Measurements from ENCODE around the gene ZNF138. TPM values are rescaled to one million over a fixed set of nuclear protein-coding genes. Genes with fewer than 3 reads are reported as not detected.

Gene ZNF138
- total RNA-seq, 1 donor from 2014 or later = 4.6 TPM

DNA sequence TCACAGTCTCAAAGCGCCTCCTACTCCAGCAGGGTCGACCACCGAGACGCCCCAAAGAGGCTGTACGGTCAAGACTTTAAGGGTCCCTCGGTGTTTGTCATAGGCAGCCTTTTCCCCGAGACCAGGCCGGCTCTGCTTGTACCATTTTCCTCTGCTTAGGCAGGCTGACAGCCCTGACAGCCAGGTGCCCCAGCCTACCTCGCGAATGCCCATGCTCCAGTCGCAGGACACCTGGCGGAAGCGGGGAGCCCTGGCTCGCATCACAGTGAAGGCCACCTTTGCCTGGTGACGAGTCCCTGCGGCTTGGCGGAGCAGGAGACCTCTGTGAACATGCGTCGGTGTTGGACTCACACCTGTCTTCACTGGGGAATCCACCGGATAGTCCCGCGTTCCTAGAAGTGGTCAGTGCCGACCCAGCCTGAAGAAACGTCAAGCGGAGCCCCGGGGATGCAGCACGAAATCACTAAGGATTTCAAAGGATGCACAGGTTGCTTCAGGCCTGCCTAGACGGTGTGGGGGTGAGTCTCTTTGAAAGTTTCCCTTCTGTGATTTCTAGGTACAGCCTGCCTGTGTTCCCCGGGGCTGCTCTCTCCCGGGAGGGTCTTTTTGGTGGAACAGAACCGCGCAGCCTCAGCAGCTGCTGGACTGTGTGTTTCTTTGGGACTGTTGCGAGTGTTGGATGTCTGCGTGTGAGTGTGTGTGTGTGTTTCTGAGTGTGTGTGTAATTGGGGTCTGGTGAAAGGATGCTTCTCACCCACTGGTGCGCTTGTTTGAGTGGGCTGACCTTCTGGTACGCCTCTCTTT is 78.3 kb downstream of the ZNF138 start:
- ATAC-seq = no peak
- intact Hi-C loops (cut with DNase I) = no loop called here
- DNase-seq (ENCODE audit: missing footprints) = no peak

DNA sequence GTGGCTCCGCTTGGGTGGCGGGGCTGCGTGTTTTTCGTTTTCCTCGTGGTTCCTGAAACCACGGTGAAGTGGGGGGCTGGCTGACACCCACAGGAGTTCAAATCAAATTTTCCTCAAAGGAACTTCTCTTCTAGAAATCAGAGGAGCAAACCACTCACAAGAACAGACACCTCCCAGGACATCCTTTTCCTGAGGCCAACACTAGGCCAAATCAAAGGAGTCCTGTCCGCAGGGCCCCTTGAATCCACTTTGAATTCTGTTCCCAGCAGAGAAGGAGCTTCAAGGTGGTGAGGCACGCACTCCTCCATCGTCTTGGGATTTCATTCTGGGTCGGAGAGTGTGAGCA is 78.9 kb downstream of the ZNF138 start:
- intact Hi-C loops (cut with DNase I) = no loop called here
- DNase-seq (ENCODE audit: missing footprints) (no peak), ATAC-seq (no peak)

DNA sequence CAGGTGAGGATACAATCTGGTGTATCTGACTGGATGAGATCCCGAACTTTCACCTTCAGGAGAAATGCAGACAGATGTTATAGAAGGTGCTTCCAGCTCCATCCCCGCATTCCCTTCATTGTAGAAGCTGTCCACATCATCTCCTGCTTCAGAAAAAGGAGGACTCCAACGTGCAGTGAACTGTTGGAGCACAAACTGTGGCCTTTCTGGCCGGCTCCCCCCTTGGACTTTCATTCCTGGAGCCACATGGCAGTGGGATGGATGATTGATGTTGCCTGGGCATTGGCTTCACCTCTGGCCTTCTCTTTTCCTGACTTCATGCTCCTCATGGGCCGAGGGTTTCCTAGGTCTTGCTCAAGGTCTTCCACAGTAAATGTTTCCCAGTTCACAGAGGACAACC is 79.3 kb downstream of the ZNF138 start:
- ATAC-seq (no peak), DNase-seq (ENCODE audit: missing footprints) (no peak)
- intact Hi-C loops (cut with DNase I) = no loop called here

DNA sequence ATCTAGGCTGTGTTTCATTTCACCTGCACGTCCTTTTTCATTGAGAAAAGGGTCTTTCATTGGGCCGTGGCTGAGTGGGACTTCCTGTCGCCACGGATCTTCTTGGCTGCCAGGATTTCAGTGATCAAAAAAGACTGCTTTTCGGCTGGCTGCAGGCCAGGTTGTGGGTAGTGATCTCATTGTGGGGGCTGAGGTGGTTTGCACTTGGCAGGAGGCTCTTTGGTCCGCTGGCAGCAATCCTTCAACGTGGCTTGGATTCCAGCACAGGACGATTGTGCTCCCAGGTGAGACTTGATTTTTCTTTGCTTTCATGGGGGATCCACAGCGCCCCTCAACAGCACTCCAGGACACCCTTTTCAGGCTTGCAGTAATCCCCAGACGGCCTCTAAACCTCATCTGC is 79.9 kb downstream of the ZNF138 start:
- ATAC-seq (no peak), DNase-seq (ENCODE audit: missing footprints) (no peak)
- intact Hi-C loops (cut with DNase I) = no loop called here

DNA sequence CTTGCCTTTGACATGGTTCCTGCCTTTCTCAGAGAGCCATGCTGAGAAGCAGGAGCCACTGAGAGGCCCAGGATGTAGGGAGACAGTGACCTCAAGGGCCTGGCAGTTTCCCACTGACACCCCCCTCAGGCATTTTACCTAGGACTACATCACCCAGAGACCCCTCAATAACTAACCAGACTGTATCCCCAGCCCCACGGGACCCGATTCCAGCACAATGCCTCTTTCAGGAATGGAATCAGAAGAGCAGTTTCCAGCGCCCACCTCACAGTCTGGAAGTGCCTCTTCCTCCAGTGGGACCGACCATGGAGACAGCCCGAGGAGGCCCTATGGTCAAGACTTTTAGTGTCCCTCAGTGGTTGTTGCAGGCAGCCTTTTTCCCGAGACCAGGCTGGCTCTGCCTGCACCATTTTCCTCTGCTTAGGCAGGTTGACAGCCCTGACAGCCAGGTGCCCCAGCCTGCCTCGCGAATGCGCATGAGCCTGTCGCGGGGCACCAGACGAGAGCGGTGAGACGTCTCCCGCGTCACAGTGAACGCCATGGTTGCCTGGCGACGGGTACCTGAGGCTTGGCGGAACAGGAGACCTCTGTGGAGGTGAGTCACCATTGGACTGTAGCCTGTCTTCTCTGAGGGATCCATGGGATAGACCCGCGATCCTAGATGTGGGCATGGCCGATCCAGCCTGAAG is 80.5 kb downstream of the ZNF138 start:
- DNase-seq (ENCODE audit: missing footprints) = no peak
- ATAC-seq = no peak

DNA sequence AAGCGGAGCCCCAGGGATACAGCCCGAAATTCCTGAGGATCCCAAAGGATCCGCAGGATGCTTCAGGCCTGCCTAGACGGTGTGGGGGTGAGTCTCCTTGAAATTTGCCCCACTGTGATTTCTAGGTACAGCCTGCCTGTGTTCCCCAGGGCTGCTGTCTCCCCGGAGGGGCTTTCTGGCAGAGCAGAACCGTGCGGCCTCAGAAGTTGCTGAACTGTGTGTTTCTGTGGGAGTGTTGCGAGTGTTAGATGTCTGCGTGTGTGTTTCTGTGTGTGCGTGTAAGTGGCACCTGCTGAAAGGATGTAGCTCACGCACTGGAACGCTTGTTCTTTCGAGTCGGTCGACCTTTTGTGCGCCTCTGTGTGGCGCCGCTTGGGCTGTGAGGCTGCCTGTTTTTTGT is 81.0 kb downstream of the ZNF138 start:
- DNase-seq (ENCODE audit: missing footprints) = no peak
- intact Hi-C loops (cut with DNase I) = no loop called here
- ATAC-seq = no peak

More for the DNA sequence above, 80.5 kb downstream of the ZNF138 start:
- intact Hi-C loops (cut with DNase I) = no loop called here

DNA sequence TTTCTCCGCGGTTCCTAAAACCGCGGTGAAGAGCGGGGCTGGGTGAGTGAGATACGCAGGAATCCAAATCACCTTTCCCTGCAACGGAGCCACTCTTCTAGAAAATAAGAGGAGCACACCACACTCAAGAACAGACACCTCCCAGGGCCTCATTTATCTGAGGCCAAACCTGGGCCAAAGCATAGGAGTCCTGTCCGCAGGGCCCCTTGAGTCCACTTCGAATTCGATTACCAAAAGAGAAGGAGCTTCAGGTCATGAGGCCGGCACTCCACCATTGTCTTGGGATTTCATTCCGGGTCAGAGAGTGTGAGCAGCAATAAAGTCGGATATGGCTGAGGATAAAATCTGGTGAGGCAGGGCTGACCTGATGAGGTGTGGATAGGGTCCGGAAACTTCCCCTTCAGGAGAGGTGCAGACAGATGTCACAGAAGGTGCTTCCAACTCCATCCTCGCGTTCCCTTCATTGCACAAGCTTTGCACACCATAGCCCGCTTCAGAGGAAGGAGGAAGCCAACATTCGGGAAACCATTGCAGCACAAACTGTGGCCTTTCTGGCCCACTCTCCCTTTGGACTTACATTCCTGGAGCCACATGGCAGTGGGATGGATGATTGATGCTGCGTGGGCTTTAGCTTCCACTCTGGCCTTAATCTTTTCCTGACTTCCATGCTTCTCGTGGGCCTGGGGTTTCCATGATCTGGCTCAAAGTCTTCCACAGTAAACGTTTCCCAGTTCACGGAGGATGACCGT is 81.6 kb downstream of the ZNF138 start:
- DNase-seq (ENCODE audit: missing footprints) (no peak), ATAC-seq (no peak)
- intact Hi-C loops (cut with DNase I) = no loop called here

DNA sequence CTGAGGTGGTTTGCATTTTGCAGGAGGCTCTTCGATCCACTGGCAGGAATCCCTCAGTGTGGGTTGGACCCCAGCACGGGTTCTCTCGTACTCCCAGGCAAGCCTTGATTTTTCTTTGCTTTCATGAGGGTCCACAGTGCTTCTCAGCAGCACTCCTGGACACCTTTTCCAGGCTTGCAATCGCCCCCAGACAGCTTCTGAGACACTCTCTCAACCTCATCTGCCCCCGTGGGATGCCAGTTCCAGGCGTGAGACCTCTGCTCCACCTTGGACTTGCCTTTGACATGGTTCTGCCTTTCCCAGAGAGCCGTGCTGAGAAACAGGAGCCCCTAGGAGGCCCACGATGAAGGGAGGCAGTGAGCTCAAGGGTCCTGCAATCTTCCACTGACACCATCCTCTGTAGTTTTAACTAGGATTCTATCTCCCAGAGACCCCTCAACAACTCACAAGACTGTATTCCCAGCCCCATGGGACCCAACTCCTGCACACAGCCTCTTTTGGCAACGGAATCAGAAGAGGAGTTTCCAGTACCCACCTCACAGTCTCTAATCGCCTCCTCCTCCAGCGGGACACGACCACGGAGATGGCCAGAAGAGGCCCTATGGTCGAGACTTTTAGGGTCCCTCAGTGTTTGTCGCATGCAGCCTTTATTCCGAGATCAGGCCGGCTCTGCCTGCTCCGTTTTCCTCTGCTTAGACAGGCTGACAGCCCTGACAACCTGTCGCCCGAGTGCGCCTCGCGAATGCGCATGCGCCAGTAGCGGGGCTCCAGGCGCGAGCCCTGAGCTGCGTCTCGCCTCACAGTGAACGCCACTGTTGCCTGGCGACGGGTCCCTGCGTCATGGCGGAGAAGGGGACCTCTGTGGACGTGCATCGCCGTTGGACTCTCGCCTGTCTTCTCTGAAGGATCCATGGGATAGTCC is 82.8 kb downstream of the ZNF138 start:
- DNase-seq (ENCODE audit: missing footprints) (no peak), ATAC-seq (peak; percentile 72)
- intact Hi-C loops (cut with DNase I) = no loop called here

DNA sequence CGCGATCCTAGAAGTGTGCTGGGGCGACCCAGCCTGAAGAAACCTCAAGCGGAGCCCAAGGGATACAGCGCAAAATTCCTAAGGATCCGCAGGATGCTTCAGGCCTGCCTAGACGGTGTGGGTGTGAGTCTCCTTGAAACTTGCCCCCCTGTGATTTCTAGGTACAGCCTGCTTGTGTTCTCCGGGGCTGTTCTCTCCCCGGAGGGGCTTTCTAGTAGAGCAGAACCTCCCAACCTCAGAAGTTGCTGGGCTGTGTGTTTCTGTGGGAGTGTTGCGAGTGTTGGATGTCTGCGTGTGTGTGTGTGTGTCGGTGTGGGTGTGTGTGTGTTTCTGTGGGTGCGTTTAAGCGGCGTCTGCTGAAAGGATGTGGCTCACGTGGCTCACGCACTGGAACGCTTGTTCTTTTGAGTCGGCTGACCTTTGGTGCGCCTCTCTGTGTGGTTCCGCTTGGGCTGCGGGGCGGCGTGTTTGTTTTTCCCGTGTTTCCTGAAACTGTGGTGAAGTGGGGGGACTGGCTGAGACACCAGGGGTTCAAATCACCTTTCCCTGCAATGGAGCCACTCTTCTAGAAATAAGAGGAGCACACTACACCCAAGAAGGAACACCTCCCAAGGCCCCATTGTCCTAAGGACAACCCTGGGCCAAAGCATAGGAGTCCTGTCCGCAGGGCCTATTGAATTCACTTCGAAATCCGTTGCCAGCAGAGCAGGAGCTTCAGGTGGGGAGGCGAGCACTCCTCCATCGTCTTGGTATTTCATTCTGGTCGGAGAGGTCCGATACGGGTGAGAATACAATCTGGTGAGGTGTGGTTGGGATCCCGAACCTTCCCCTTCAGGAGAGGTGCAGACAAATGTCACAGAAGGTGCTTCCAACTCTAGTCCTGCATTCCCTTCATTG is 83.7 kb downstream of the ZNF138 start:
- no peak for ATAC-seq
- no peak for DNase-seq (ENCODE audit: missing footprints)
- intact Hi-C loops (cut with DNase I) = no loop called here

DNA sequence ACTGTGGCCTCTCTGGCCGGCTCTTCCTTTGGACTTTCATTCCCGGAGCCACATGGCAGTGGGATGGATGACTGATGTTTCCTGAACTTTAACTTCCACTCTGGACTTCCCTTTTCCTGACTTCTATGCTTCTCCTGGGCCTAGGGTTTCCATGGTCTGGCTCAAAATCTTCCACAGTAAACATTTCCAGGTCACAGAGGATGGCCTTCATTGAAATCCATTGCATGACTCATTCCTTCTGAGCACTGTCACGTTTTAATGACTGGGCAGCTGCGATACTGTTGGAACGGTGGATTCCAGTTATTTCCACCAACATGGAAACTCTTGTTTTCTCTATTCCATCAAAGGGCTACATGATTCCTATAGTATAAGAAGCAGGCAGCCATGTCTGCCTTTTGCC is 84.5 kb downstream of the ZNF138 start:
- ATAC-seq (no peak), DNase-seq (ENCODE audit: missing footprints) (no peak)
- intact Hi-C loops (cut with DNase I) = no loop called here

DNA sequence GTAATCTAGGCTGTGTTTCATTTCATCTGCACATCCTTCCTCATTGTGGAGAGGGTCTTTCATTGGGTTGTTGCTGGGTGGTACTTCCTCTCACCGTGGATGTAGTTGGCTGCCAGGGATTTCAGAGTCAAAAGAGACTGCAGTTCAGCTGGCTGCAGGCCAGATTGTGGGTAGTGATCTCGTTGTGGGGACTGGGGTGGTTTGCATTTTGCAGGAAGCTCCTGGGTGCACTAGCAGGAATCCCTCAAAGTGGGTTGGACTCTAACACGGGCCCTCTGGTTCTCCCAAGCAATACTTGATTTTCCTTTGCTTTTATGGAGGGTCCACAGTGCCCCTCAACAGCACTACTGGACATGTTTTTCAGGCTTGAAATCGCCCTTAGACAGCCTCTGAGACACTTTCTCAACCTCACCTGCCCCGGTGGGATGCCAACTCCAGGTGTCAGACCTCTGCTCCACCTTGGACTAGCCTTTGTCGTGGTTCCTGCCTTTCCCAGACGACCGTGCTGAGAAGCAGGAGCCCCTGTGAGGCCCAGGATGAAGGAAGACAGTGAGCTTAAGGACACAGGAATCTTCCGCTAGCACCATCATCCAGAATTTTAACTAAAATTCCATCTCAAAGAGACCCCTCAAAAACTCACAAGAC is 85.0 kb downstream of the ZNF138 start:
- DNase-seq (ENCODE audit: missing footprints) (no peak), ATAC-seq (no peak)
- intact Hi-C loops (cut with DNase I) = no loop called here

DNA sequence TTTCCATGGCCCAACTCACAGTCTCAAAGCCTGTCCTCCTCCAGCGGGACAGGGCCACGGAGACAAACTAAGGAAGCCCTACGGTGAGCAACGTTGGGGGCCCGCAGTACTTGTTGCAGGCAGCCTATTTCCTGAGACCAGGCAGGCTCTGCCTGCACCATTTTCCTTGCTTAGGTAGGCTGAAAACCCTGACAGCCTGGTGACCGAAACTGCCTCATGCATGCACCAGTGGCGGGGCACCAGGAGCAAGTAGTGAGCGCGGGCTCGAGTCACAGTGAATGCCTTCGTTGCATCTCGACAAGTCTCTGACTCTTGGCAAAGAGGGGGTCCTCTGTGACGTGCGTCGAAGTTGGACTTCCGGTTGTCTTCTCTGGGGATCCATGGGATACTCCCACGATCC is 85.6 kb downstream of the ZNF138 start:
- DNase-seq (ENCODE audit: missing footprints) (no peak), ATAC-seq (no peak)
- intact Hi-C loops (cut with DNase I) = no loop called here

DNA sequence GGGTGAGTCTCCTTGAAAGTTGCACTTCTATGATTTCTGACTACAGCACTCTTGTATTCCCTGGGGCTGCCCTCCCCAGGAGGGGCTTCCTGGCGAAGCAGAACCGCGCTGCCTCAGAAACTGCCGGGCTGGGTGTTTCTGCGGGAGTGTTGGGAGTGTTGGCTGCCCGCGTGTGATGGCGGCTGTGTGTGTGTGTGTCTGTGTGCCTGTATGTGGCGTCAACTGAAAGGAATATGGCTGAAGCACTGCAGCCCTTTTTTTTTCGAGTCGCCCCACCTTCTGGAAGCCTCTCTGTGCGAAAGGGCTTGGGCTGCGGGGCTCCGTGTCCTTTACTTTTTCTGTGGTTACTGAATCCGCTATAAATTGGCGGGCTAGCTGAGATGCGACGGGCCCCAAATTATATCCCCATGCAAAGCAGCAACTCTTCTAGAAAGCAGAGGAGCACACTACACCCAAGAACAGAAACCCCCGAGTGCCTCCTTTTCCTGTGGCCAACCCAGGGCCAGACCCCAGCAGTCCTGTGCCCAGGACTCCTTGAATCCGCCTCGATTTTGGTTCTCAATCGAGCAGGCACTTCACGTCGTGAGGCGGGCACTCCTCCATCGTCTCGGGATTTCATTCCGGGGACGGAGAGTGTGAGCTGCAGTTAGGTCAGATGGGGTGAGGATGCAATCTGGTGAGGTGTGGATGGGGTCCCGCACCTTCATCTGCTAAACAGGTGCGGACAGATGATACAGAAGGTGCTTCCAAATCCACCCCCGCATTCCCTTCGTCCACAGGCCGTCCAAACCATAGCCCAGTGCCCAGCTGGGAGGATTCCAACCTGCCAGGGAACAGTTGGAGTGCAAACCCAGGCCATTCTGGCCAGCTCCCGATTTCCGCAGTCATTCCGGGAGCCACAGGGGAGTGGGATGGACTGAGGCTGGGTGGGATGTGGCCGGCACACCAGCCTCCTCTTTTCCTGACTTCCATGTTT is 86.4 kb downstream of the ZNF138 start:
- intact Hi-C loops (cut with DNase I) = no loop called here
- no peak for DNase-seq (ENCODE audit: missing footprints)
- no peak for ATAC-seq

DNA sequence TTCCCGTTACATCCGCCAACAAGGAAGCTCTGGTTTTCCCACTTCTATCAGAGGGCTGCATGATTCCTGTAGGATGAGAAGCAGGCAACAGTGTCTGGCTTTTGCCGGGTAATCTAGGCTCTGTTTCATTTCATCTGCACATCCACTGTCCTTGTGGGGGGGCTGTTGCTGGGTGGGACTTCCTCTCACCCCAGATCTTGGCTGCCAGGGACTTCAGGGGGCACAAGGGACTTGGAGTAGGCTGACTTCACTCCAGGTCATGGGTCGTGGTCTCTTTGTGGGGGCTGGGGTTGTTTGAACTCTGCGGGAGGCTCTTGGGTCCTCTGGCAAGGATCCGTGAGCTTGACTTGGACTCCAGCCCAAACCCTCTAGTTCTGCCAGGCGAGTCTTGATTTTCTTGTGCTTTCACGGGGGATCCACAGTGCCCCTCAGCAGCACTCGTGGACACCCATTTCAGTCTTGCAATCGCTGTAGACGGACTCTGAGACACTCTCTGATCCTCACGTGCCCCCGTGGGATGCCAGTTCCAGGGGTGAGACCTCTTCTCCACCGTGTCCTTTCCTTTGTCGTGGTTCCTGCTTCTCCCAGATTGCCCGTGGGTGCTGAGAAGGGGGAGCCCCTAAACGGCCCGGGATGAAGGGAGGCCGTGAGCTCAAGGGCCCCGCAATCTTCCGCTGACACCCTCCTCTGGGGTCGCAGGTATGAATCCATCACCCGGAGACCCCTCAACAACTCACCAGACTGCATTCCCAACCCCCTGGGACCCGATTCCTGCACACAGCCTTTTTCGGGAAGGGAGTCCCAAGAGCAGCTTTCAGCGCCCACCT is 87.4 kb downstream of the ZNF138 start:
- intact Hi-C loops (cut with DNase I) = no loop called here
- DNase-seq (ENCODE audit: missing footprints) (no peak), ATAC-seq (no peak)

DNA sequence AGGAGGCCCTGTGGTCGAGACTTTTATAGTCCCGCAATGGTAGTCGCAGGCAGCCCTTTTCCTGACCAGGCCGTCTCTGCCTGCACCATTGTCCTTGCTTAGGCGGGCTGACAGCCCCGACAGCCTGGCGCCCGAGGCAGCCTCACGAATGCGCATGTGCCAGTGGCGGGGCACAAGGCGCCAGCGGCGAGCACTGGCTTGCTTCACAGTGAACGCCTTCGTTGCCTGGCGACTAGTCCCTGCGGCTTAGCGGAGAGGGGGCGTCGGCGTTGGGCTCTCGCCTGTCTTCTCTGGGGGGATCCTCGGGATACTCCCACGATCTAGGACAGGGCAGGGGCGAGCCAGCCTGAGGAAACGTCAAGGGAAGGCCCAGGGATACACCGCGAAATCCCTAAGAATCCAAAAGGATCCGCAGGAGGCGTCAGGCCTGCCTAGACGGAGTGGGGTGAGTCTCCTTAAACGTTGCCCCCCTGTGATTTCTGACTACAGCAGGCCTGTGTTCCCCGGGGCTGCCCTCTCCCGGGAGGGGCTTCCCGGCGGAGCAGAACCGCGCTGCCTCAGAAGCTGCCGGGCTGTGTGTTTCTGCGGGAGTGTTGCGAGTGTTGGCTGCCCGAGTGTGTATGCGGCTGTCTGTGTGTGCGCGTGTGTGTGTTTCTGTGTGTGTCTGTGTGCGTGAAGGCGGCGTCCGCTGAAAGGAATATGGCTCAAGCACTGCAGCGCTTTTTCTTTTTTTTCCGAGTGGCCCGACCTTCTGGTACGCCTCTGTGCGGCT is 88.3 kb downstream of the ZNF138 start:
- ATAC-seq (peak; percentile 93), DNase-seq (ENCODE audit: missing footprints) (peak; percentile 86)
- intact Hi-C loops (cut with DNase I) = no loop called here
